Activated CD8-positive, alpha-beta memory T cell treated with anti-CD3 and anti-CD28 coated beads for 24 hours (primary cell): ENCODE results near the gene TCEA3.

ENCODE experiments used
- DNase-seq: peaks from one replicate; pipeline ENCODE4 v3.0.0-alpha.2; 2020

TCEA3 gene

DNA sequence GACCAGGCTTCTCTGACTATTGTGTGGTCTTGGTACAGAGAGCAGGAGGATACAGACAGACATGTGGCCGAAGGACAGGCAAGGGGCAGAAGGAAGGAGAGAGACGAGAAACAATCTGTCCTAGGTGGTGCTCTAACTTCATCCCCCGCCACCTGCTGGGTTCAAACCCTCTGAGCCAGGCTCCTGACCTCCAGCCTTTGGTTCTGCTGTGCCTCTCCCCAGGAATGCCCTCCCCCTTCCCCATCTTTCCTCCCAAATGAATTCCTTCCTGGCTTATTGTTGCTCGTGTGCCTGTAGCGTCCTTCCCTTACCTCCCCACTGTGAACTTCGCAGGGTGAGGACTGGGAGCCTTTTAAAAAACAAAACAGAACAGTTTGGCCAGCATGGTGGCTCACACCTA is 5.4 kb downstream of the TCEA3 start:
- no peak for DNase-seq

DNA sequence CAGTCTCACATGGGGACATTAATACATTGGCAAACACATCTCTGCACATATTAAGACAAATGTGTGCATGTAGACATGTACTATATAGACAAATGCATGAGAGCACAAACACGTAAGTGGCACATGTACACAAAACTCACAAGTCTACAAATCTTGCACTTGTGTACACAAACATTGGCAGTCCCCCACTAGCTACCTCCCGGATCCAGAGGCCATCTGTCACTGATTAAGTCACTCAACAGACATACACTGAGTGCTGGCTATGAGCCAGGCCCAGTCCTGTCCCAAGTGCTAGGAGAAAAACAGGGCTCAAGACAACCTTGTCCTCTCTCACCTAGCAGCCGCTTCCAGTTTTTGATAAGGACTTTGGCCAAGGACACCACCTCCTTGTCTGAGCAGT is 7.0 kb downstream of the TCEA3 start:
- no peak for DNase-seq

DNA sequence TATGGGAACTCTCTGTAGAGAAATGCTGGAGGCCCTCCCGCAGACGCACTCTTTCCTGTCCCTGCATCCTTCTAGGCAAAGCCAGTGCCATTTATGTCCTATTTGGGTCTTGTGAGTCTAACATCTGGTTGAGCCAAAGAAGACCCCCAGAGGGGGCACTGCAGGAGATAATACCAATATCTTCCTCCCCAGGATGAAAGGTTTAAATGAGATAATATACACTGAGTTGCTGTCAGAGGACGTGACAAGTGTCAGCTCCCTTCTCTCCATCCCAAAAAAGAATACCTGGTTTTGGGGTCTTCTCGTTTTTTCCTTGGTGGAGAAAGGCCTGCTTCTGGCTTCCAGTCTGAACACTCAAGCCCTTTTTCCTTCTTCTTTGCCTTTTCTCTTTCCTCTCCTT is 7.6 kb downstream of the TCEA3 start:
- DNase-seq = no peak

GRCh38 chr1:23408797-23409290 is 15.7 kb downstream of the TCEA3 start:
- no peak for DNase-seq

DNA sequence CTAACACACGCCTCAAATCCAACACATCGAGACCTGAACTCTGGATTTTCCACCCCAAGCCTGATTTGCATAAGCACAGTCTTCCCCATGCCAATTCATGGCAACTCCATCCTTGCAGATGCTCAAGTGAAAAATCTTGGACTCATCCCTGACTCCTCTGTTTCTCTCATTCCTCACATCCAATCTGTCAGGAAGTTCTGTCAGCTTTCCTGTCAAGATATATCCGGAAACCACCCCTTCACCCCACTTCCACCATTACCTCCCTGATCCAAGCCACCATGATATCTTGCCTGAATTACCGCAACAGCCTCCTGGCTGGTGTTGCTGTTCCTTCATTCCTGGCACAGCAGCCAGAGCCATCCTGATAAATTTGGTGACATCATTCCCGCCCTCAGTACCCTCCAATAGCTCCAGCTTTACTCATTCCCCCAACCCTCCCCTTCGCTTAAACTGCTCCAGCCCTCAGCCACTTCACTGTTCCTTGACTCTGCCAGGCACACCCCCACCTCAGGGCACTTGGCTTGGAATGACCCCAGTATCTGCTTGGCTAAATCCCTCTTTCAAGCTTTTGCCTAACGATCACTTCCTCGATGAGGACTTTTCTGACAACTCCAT is 17.4 kb downstream of the TCEA3 start:
- DNase-seq = no peak

DNA sequence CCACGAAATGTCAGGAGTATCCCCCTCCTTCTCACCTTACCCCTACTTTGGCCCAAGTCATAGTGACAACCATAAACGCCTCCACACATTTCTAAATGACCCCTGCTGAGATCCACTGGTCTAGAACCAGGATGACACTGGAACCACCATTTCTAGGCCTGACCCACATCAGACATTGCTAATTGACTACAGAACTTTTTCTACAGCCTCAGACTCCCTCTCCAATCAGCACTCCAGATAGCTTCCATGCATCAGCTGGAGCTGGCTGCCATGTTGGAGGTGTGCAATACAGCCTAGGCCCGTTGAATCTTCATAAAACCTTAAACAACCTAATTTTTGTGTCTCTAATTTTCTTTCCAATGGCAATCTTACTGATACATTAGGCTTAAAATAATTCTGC is 18.6 kb downstream of the TCEA3 start:
- no peak for DNase-seq

GRCh38 chr1:23403735-23404486 is 20.6 kb downstream of the TCEA3 start:
- DNase-seq = peak; percentile 95

DNA sequence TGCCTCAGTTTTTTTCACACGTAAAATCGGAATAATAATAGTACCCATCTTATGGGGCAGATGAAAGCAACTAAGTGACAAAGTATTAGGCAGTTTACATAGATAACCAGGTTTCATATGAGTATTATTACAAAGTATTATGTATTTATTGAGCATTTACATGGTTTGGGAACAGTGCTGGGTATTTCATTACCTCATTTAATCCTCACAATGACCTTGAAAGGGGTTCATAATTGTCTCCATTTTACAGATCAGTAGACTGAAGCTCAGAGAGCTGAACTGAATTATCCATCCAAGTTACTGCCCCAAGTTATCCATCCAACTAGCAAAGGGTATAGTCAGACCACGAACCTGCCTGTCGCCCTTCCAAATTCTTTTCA is 21.2 kb downstream of the TCEA3 start:
- no peak for DNase-seq

GRCh38 chr1:23403038-23403336 is 21.6 kb downstream of the TCEA3 start:
- no peak for DNase-seq

DNA sequence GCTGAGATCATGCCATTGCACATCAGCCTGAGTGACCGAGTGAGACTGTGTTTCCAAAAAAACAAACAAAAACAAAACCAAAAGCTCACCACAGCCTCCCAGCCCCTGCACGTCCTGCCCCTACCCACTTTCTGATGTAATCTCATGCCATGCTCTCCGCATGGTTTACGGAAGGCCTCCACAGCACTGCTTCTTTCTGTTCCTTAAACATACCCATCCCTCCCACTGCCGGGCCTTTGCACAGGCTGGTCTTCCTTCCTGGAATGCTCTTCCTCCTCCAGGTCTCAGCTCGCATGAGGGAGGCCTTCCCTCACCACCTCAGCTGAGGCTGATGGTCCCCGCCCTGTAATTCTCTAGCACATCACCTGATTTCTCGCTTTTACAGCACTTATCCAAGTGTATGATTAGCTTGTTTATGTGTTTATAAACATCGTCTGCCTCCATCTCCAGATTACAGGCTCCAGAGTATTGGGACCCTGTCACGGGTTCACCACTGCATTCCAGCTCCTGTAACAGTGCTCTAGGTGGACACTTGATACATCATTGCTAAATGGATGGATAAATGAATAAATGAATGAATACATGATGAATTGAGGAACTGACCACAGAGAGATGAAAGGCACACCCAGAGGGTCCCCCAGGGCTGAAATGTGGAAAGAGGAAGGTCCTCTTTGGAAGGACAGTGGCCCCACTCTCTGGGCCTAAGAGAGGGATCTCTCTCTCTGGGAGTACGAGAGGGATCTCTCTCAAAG is 22.1 kb downstream of the TCEA3 start:
- DNase-seq = no peak

DNA sequence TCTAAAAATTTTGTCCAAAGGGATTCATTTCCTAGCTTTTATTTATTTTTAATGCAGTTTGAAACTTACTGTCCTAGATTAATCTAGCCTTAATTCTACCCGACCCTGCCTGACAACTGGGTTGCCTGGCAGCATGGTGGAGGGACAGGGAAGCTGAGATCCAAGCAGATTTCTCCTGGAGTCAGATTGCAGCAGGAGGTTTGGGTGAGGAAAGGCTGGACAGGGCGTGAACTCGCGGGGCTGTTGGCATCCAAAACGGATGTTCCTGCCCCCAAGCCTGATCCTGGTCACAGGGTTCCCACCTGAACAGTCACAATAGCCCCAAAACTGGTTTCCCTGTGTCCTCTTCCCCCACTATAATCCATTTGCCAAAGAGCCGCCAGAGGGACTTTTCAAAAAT is 23.2 kb downstream of the TCEA3 start:
- DNase-seq = no peak

GRCh38 chr1:23400324-23401114 is 24.0 kb downstream of the TCEA3 start:
- no peak for DNase-seq

DNA sequence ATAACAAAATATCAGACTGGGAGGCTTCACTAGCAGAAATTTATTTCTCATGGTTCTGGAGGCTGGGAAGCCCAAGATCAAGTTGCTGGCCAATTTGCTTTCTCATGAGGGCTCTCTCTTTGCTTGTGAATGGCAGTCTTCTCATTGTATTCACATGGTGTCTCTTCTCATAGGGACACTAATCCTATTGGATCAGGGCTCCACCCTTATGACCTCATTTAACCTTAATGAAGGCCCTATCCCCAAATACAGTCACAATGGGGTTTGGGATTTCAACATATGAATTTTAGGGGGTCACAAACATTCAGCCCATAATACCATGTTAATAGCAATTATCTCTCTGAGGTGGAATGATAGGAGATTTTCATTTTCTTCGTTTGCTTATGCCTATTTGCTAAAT is 25.3 kb downstream of the TCEA3 start:
- DNase-seq = no peak

- DNase-seq = no peak
These were observed 26.6 kb downstream of the TCEA3 start for GRCh38 chr1:23397908-23398307.

GRCh38 chr1:23396380-23396779 is 28.2 kb downstream of the TCEA3 start:
- DNase-seq = no peak

DNA sequence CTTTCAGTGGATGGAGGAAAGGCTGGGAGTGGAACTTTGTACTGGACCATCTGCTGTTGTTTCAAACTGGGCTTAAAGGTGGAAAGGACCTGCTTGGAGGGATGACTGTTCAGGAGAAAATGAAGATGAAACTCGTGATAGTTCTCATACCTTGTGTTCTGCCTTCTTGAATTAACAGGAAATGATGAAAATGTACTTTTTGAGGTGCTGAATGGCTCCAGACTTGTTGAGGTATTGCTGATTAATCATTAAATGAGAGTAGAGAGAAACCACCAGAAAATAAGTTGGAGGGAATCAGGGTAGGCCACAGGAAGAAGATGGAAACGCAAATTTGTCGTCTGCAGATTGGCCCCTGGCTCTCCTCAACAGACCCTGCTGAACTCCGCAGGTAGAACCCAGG is 28.7 kb downstream of the TCEA3 start:
- no peak for DNase-seq

DNA sequence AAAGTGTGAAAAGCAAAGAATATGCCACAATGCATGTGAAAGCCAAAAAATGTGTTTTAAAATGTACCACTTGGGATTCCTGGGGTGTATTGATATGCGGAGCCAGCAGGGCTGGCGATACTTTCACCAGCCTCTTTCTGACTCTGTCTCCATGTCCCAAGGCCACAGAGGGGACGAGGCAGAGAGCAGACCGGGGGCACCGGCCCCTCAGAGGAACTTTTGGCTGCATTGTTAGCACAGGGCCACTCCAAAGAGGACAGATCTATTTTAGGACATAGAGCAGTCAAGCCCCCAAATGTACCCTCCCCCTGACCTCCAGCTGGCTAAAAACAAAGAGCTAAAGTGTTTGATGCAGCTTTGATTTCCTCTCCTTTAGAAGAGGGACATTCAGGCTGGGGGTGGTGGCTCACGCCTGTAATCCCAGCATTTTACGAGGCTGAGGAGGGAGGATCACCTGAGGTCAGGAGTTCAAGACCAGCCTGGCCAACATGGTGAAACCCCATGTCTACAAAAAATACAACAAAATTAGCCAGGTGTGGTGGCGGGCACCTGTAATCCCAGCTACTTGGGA is 29.3 kb downstream of the TCEA3 start:
- no peak for DNase-seq

- DNase-seq = no peak
These were observed 29.9 kb downstream of the TCEA3 start for GRCh38 chr1:23394684-23395083.

DNA sequence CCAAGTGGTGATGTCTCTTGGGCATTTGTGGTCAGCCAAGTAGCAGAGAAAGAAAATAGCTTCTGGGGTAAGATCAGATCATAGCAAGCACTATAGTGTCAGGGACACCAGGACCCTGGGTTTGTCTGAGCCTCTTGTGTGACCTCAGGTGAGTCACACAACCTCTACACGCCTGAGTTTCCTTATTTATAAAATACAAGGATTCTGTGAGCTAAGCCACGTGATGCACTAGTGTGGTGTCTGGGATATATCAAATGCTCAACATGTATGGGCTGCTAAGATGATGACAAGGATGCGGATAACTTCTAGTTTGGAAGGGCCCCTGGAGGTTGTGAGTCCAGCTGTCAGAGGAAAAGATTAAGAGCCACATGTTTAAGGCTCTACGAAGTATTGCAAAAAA is 30.4 kb downstream of the TCEA3 start:
- DNase-seq = no peak

DNA sequence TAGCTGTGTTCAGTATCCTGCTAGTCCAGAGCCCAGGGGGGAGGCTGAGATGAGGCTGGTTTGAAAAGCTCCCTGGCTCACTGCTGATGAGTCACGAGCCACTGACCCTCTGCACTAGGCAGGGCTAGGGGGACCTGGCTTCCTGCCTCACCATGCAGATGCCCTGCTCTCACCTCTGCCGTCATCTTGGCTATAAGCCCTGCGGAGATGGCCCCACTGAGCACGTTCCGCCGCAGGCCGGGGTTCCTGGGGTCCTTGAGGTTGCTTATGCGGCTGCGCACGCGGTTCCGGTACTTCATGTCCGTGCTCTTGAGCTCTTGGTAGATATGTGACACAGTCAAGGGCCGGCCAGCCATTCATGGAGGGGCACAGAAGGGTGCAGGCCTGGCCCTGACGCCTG is 30.8 kb downstream of the TCEA3 start:
- DNase-seq = no peak

DNA sequence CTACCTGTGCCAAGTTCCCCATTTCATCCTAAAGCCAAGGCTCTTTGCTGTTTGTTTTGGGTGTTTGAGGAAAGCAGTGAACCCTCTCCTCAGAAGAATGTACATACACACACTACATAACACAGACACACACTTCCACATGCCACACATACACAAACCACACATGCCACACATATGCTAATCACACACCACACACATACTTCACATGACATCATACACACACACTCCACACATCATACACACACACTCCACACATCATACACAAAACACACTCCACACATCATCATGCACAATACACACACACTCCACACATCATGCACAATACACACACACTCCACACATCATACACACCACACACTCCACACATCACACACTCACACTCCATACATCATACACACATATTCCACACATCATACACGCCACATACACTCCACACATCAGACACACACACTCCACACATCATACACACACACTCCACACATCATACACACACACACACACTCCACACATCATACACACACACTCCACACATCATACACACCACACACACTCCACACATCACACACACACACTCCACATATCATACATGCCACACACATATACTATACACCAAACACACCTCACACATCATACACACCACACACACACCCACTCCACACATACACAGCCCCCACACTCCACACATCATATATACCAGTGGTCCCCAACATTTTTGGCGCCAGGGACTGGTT is 32.3 kb downstream of the TCEA3 start:
- no peak for DNase-seq

GRCh38 chr1:23389837-23390321 is 34.7 kb downstream of the TCEA3 start:
- no peak for DNase-seq
